GM21360 (cell line): ENCODE measurements around the gene TMUB1.
"Not testable (repeated sequence)": the region's sequence is repeated elsewhere in the genome, so short reads cannot be mapped to it uniquely, and the experiment has no call there.

Experiments
- ATAC-seq: cut with Tn5 transposase; IDR thresholded peaks from one replicate; pipeline ENCODE4 v1.9.1; 2021; ENCODE audit warnings: mild to moderate bottlenecking, moderate library complexity; ENCODE audit not compliant: unreplicated experiment

Gene TMUB1

DNA sequence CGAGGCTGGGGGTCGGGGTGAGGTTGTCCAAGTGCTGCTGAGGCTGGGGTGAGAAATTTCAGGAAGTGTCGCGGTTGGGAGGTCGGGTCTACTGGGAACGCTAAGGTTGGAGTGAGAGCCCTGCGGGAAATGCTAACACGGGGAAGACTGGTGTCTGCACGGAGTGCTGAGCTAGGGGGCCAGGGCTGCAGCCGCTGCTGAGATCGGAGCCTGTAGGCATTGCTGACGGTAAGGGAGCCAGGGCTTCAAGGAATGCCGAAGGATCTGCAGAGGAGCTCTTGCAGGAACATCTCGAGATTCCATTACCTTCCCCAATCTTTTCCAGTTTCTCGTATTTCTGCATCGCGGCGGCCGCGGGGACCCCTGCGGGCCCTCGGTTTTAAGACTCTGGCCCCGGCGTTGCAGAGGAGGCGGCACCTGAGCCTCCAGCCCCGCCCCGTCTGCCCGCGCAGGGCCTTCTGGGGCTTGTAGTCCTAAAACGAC, 25.7 kb downstream of the TMUB1 start, which contains the start of gene CDK5:
Gene CDK5 (minus strand): TSS at position 392 of the 483 bp plus-strand sequence. CDS start 49 bp downstream, at position 343.
- peak; percentile 8 for ATAC-seq

DNA sequence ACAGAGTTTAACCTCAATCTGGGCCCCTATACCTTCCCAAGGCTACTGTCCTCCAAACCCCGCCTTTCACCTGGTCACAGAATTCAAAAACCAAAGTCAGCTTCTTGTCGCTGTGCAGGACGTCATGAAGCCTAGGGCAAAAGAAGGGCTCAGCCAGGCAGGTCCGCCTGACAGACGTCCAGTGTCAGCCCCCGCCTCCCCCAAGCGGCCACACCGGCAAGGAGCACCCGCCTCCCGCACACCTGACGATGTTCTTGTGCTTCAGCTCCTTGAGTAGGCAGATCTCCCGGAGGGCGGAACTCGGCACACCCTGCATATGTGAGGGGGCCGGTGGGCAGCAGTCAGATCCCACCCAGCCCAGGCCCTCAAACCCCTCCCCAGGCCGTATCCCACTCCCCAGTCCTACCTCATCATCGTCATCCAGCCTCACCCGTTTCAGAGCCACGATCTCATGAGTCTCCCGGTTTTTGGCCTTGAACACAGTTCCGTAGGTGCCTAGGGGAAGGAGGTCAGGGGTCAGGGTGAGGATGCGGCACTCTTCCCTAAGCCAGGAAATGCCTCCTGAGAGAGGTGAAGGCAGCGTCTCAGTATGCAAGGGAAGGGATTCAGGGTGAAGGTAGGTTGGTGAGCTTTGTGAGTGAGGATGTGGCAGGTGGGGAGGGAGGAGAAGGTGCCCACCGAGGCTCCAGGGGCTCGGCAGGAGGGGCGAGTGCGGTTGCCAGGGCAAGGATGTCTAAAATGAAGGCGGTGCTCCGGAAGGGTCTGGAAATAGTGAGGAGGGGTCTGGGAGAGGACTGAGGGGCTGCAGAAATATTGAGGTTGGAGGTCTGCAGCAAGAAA, 26.4 kb downstream of the TMUB1 start:
- ATAC-seq = no peak

DNA sequence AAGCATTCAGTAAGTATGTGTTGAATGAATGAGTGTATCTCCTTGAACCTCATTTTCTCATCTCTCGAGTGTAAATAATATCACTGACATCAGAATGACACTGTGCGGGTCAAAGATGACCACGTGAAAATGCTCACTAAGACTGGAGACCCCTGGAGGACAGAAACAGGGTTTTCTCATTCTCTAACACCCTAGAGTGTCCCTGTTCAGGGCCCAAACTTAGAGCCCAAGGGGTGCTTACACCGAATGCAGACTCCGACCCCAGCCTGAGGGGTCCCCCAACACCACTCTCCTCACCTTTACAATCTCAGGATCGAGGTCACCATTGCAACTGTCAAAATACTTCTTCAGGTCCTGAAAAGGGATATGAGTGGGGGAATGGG, 27.0 kb downstream of the TMUB1 start:
- no peak for ATAC-seq

DNA sequence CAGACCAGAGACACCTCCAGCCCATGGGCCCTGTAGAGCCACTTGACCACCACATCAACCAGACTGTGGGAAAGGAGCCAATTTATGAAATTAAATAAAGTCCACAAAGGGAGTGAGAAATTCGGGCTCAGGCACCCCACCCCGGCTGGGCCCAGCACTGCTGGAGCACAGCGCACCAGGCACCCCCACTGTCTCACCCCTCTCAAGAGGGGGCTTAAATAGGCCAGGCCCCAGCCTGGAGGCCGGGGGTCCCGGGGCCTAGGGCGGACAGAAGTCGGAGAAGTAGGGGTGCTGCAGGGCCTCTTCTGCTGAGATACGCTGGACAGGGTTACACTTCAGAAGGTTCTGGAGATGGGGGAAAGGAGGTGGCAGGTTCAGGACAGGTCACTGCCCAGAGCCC, 29.5 kb downstream of the TMUB1 start:
- no peak for ATAC-seq

DNA sequence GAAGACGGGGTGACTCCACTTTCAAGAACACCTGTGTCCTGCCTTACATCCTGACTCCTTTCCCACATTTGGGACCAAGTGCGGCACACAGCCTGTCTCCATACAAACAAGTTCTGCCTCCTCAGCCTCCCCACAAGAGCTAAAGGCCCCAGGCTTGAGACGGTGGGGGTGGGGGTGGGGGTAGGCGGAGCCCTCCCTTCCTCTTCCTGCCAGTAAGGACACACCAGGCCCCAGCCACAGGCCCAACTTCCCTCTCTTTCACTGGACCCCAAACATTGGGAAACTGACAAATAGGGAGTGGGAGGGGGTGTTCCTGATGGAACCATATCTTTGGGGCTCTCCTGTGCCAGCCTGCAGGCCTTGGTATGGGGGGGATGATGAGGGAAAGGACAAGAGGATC, 30.2 kb downstream of the TMUB1 start:
- no peak for ATAC-seq

DNA sequence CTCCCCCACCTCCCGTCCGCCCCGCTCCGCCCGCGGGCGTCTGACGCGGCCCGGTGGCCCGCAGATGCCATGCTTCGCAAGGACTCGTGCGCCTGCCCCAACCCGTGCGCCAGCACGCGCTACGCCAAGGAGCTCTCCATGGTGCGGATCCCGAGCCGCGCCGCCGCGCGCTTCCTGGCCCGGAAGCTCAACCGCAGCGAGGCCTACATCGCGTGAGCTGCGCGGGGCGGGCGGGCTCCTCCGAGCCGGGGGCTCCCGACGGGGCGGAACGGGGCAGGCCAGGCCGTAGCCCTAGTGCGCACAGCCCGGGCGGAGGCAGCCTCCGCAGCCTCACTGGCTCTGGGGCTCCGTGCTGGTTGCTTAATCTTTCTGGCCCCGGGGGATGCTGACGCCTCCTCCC, 32.2 kb downstream of the TMUB1 start:
- no peak for ATAC-seq

DNA sequence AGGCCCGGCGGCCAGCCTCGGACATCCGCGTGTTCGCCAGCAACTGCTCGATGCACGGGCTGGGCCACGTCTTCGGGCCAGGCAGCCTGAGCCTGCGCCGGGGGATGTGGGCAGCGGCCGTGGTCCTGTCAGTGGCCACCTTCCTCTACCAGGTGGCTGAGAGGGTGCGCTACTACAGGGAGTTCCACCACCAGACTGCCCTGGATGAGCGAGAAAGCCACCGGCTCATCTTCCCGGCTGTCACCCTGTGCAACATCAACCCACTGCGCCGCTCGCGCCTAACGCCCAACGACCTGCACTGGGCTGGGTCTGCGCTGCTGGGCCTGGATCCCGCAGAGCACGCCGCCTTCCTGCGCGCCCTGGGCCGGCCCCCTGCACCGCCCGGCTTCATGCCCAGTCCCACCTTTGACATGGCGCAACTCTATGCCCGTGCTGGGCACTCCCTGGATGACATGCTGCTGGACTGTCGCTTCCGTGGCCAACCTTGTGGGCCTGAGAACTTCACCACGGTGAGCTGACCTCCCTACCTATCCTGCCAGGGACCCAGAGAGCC, 34.3 kb downstream of the TMUB1 start:
- no peak for ATAC-seq

DNA sequence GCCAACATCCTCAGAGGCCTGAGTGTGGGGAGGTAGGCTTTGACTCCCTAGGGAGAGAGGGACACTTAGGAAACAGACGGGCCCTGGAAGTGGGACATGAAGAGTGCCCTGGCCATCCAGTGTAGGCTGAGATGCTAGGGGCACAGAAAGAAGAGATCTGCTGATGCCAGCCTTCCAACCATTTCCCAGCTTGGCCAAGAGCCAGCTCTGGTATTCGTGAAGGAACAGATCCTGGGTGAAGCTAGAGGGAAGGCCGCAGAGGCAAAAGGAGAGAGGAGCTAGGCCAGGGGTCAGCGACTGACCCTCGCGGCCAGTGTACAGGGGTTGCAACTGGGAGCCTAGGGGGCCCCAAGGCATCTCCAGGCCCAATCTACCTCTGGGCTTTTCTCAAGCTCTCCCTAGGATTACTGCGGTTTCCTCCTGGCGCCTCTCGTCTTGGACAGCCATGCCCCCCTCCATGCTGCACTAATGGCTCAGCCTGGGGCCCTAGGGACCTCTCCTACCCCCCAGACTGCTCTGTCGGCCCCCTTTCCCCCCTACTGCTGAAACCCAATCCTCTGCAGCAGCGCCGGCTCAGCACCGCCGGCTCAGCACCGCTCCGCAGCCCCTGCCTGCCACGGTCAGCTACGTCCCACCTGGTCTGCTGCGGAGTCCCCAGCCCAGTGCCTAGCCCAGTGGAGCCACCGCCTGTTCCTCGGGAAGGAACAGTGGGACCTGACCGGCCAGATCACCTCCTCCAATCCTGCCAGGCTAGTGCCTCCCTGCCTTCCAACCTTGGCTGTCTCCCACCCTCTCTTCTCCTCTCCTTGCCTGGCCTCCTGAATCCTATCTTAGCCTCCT, 35.1 kb downstream of the TMUB1 start, which contains the start of gene ASIC3:
Gene ASIC3 (plus strand): TSS at position 556 of the 840 bp plus-strand sequence. CDS start 355 bp downstream, outside the sequence.
- no peak for ATAC-seq

DNA sequence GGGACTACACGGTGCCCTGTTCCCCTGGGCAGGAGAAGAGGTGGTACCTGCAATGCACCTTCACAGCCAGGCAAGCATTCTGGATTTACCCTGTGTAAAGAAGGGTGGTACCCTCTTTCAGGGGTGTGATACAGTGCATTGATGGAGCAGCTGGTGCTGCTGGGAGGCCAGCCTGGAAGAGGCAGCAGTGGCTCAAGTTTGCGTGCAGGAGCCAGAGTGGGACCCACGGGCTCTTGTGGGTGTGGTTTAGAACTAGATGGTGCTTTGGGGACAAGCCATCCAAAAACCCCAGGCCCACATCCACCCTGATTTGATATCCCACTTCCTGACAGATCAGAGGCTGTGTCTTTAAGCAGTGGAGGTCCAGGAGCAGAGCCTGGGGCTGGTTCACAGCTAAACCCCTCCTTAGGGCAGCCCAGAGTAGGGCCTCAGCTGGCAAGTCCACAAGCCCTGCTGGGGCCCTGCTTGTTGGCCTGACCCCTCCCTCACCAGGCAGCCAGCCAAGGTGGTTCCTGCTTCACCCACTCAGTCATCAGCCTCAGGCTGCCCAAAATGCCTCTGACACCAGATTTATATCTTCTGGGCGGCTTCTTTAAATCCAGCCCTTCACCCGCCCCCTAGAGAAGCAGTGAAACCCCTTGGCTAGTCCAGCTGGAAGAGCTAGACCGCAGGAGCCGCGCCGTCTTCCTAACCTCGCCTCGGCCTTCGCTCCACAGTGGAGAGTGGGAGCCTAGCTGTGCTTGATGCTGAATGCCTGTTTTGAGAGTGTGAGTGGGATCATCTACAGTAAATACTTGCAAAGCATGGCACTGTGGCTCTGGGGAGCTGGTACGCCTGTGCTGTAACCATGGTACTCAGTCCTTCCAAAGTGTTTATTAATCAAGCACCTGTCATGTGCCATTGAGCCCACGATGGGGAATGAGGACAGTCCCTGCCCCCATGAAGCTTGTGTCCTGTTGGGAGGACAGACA, 36.4 kb downstream of the TMUB1 start:
- no peak for ATAC-seq

DNA sequence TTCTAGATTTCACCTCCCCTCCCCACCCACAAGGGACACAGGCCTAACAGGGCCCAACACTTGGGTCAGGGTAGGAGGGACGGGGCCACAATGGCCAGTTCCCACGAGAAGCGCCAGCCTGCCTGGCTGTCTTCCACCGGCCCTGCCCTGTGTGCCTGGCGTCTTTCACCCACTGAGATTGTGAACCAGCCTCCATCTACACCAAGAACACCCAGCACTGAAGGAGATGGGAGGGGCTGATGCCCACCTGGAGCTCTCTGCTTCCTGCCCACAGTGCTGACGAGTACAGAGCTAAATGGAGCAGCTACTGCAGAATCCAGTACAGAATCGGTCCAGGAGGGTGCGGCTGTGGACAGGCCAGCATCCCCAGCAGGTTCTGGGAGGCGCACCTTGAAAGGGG, 37.3 kb downstream of the TMUB1 start:
- ATAC-seq = no peak

DNA sequence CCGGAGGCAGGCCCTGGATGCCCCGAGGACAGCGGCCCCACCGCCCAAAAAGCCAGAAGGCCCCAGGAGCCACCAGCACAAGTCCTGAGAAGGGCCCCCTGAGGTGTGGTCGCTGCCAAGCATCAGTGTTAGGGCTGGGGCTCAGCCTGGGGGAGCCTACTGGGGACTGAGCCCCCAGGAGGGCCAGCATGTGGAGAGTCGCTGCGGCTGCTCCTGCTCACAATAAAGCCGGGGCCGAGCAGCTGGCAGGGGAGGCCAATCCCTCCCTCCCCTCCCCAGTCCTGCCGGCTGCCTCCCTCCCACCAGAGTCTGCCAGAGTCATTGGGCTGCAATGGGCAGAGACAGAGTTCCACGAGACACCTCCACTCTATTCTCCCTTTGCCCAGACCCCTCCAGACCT, 38.0 kb downstream of the TMUB1 start:
- no peak for ATAC-seq

DNA sequence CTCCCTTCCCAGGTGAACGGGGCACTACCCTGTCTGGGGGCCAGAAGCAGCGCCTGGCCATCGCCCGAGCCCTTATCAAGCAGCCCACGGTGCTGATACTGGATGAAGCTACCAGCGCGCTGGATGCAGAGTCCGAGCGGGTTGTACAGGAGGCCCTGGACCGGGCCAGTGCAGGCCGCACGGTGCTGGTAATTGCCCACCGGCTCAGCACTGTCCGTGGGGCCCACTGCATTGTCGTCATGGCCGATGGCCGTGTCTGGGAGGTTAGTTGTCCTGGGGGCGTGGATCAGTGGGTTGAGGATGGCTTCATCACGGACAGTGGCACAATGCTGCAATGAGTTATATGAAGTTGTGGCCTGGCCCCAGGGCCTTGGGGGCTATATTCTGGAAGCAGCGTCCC, 39.3 kb downstream of the TMUB1 start:
- no peak for ATAC-seq

DNA sequence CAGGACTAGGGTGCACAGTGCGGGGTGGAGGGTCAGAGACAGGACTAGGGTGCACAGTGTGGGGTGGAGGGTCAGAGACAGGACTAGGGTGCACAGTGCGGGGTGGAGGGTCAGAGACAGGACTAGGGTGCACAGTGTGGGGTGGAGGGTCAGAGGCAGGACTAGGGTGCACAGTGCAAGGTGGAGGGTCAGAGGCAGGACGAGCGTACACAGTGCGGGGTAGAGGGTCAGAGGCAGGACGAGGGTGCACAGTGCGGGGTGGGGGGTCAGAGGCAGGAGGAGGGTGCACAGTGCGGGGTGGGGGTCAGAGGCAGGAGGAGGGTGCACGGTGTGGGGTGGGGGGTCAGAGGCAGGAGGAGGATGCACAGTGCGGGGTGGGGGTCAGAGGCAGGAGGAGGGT, 39.8 kb downstream of the TMUB1 start:
- ATAC-seq = not testable (repeated sequence)

DNA sequence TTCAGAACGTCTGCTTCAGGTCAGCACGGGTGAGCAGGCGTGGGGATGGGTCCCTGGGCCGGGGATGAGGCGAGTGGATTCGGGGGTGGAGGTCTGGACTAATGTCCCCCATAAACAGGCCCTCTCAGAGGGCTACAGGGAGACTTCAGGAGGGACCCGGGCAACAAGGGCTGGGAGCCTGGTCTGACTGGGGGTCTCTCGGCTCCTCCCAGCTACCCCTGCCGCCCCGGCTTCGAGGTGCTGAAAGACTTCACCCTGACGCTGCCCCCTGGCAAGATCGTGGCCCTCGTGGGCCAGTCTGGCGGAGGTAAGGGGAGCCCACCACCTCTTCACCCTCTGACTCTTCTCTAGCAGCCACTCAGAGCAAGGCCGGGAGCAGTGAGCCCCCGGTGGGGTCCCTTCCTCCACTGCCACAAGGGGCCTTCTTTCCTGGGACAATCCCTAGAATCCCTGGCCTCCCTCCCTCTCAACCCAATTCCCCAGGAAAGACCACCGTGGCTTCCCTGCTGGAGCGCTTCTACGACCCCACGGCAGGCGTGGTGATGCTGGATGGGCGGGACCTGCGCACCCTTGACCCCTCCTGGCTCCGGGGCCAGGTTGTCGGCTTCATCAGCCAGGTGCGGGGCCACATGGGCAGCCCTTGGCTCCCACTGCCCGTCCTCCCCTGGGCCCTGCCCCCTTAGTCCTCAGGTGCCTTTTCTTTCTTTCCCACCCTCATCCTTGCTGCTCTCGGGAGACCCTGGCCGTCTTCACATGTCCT, 42.5 kb downstream of the TMUB1 start:
- ATAC-seq = no peak

DNA sequence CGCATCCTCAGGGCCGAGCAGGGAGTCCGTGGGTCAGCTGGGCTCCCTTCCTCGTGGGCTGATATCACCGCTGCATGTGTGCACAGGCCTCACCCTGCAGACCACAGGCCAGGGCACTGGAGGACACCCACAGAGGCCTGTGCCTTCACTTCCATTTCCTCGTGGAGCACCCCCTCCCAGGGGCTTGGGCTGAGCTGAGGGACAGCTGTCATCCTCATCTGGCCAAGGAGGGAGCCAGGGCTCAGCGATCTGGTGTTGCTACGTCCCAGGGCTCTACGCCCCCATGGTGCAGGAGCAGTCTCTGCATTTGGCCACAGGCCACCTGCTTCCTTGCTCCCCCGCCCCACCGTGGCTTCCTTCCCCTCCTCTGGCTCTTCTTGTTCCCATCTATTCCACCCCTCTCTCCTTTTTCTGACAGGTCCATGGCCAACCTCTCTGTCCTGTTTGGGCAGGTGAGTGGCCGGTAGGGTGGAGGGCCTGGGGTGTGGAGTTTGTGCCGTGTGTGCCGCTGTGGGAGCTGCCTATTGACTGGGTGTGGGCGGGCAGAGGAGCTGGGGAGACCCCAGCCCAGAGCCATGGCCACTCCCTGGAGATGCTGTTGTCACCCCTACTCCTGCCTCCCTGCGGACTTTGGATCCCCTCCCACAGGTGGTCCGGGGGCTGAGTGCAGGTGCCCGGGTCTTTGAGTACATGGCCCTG, 43.3 kb downstream of the TMUB1 start:
- no peak for ATAC-seq

DNA sequence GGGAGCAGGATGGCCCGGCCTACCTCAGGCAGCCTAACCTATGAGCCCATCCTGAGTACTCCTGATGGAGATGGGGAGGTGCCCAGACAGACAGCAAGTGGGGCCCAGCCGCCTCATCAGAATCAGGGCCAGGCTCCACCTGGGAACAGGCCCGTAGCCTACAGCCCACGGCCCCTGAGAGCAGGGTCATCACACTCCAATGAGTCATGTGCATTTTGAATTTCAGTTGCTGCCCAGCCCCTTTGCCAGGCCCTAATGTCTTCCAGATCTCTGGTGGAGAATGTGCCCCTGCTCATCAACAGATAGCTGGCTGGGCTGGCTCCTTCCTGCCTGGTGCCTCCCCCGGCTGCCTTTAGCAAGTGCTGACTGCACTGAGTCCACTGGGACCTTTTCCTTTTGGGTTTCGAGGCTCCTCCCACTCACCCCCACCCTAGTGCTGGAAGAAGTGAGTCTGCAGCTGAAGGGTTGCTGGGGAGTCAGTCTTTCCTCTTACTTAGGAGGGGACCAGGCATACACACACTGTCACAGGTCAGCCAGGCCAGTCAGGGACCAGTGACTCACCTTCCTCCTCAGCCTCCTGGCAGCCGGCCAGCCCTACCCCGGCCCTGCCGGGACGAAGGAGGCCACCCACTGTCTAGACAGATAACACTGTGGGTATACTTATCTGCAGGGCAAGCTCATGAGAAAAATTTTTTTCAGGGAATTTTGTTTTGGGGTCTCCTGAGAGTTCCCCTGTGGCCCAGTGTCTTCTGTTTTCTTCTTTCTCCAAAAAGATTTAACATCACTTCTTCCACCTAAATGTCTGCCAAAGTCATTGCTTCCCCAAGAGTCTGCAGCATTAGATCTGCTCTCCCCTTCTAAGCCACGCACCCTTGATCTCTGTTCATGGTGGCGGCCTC, 44.1 kb downstream of the TMUB1 start:
- ATAC-seq = no peak

DNA sequence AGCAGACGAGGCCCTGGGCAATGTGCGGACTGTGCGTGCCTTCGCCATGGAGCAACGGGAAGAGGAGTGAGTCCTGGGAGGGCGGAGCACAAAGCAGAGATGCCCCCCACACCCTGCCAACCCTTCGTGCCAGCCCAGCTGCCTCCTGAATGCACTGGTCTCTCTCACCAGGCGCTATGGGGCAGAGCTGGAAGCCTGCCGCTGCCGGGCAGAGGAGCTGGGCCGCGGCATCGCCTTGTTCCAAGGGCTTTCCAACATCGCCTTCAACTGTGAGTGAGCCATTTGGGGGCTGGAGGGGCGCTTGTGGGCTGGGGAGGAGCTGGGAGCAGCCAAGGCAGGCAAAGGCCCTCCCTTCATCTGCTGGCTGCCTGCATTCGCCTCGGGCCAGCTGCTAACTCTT, 47.4 kb downstream of the TMUB1 start:
- no peak for ATAC-seq
